Measurements from ENCODE around the gene SH3BP5. TPM values are rescaled to one million over a fixed set of nuclear protein-coding genes. Genes with fewer than 3 reads are reported as not detected.

Gene SH3BP5
- polyA plus RNA-seq, 1 of the 3 experiments (the other 2 are of a cell fraction) = 29.5 TPM

- DNase-seq = no peak
- WGBS (ENCODE audit: low lambda C conversion rate) = 91% methylated on average over 13 of the region's 14 CpGs
- H3K4me3 ChIP-seq (ENCODE audit: low read depth in 2 of 2, low read length in 1 of 2) = no peak overlapping the region
Measured at GRCh38 chr3:15271785-15272381, 60.5 kb downstream of the SH3BP5 start.

More at GRCh38 chr3:15271785-15272381, 60.5 kb downstream of the SH3BP5 start:
- TF ChIP-seq SMC3 (IDR thresholded peaks at IDR 0.05; ENCODE audit: low read depth, low read length) (no peak), IRF3 (IDR thresholded peaks at IDR 0.05; ENCODE audit: low read depth, low read length) (no peak), TAF1 (IDR thresholded peaks at IDR 0.05; ENCODE audit: borderline replicate concordance, low read depth, low read length) (no peak), MXI1 (IDR thresholded peaks at IDR 0.05; ENCODE audit: low read depth, low read length) (no peak), MEF2A (IDR thresholded peaks at IDR 0.05; ENCODE audit: borderline replicate concordance, low read depth) (no peak), EP300 (IDR thresholded peaks at IDR 0.05; ENCODE audit: borderline replicate concordance in 1 of 2, low read depth in 1 of 2, low read length in 1 of 2) (no peak), POLR2AphosphoS5 (IDR thresholded peaks at IDR 0.05; ENCODE audit: low read depth, low read length) (no peak), FOSL2 (IDR thresholded peaks at IDR 0.05; ENCODE audit: borderline replicate concordance, low read depth) (no peak), ELF1 (IDR thresholded peaks at IDR 0.05) (no peak), USF1 (IDR thresholded peaks at IDR 0.05; ENCODE audit: borderline replicate concordance, low read depth) (no peak), MAX (IDR thresholded peaks at IDR 0.05; ENCODE audit: low read depth) (no peak), REST (IDR thresholded peaks at IDR 0.05; ENCODE audit: low read depth, low read length) (no peak), SIN3A (IDR thresholded peaks at IDR 0.05; ENCODE audit: borderline replicate concordance, low read depth, low read length) (no peak), JUND (IDR thresholded peaks at IDR 0.05) (no peak), USF2 (IDR thresholded peaks at IDR 0.05; ENCODE audit: borderline replicate concordance, low read depth, low read length) (no peak), EZH2phosphoT487 (IDR thresholded peaks at IDR 0.05; ENCODE audit: borderline replicate concordance, low read depth) (no peak), RFX5 (IDR thresholded peaks at IDR 0.05; ENCODE audit: low read length) (no peak), TCF12 (IDR thresholded peaks at IDR 0.05) (no peak), NRF1 (IDR thresholded peaks at IDR 0.05; ENCODE audit: low read depth, low read length) (no peak), RCOR1 (IDR thresholded peaks at IDR 0.05; ENCODE audit: low read length) (no peak)
- Histone ChIP-seq H3K9ac (no peak overlapping the region), H3K4me2 (no peak overlapping the region), H2AFZ (ENCODE audit: low read depth) (no peak overlapping the region), H3K27ac (ENCODE audit: low read depth in 2 of 2, low read length in 1 of 2) (no peak overlapping the region), H3K9me3 (no peaks in the 10 kb centered on the region), H3K36me3 (replicated peaks in 1 of 2; ENCODE audit: control insufficient read depth in 1 of 2, insufficient read depth in 2 of 2, low read length in 1 of 2) (no peaks in the 10 kb centered on the region), H3K79me2 (ENCODE audit: insufficient read depth) (no peaks in the 10 kb centered on the region), H3K9me2 (no peaks in the 10 kb centered on the region), H3K27me3 (ENCODE audit: insufficient read depth) (no peaks in the 10 kb centered on the region), H4K20me1 (ENCODE audit: insufficient read depth) (no peaks in the 10 kb centered on the region), H3K4me1 (ENCODE audit: control insufficient read depth in 1 of 2, insufficient read depth in 2 of 2, low read depth in 1 of 2, low read length in 1 of 2) (peaks cover 0 to 20% of the 10 kb centered on the region in 2 experiments; a peak in 3 of 4 replicates), H3F3A (replicated peaks; ENCODE audit: insufficient read depth) (peaks cover 7% of the 10 kb centered on the region)
- CTCF ChIA-PET = interaction anchor here (2.1 kb wide), 1 partner anchor 108 kb away, joined by 7 read pairs; no protein-coding TSS in a partner anchor
- POLR2A ChIA-PET = no interaction called here
